A549 (cell line): Measurements from ENCODE around the gene GIPR. TPM values are rescaled to one million over a fixed set of nuclear protein-coding genes. Genes with fewer than 3 reads are reported as not detected.

Experiments used
- ATAC-seq, 2 experiments: fragments of 200-7000 bp in 1 of 2; fragments of >200 bp in 1 of 2; cut with Nextera tagmentation in 1 of 2; cut with Tn5 transposase in 1 of 2; 3 replicates each; pipeline versions ENCODE4 v1.8.0 to v1.9.1; 2018 to 2020; ENCODE audit warnings: mild to moderate bottlenecking in 1 of 2, moderate library complexity in 1 of 2
- CTCF ChIA-PET: fragments of 300-600 bp; sonication (Branson Sonifier 250); formaldehyde crosslinking; extraction: SDS; loops from one replicate; lab custom pipeline; 2021; ENCODE audit warnings: antibody characterized with exemption, inconsistent platforms; lab: Yijun Ruan, JAX
- POLR2A ChIA-PET: fragments of 350-600 bp; formaldehyde crosslinking; extraction: SDS; loops from one replicate; lab custom pipeline; 2021; ENCODE audit warnings: antibody characterized with exemption, inconsistent platforms; lab: Yijun Ruan, JAX
- DNase-seq, 2 experiments: peaks; one replicate each; pipeline versions ENCODE4 v3.0.0 to v3.0.0-alpha.2; 2011 to 2016; ENCODE audit warnings: low read depth in 1 of 2, low spot score in 1 of 2
- FAIRE-seq: peaks from 2 replicates; lab custom pipeline; 2011; peaks lifted over from hg19 to GRCh38; lab: Jason Lieb, UNC
- H3K27ac ChIP-seq, 2 experiments: fragments of >200 bp; sonication (Bioruptor Twin); formaldehyde crosslinking; 3 replicates each; pipeline ENCODE4 v1.5.1; 2016 to 2017
- H3K4me1 ChIP-seq: fragments of >200 bp; sonication (Bioruptor Twin); formaldehyde crosslinking; 3 replicates; pipeline ENCODE4 v1.6.1; 2016
- H3K4me2 ChIP-seq: fragments of >200 bp; sonication (Bioruptor Twin); formaldehyde crosslinking; 3 replicates; pipeline ENCODE4 v1.6.1; 2016
- H3K4me3 ChIP-seq: fragments of >200 bp; sonication (Bioruptor Twin); formaldehyde crosslinking; 3 replicates; pipeline ENCODE4 v1.5.1; 2016
- H3K9me3 ChIP-seq: fragments of >200 bp; sonication (Bioruptor Twin); formaldehyde crosslinking; 3 replicates; pipeline ENCODE4 v1.6.1; 2016
- BCL3 ChIP-seq: fragments of >200 bp; sonication (Bioruptor Twin); formaldehyde crosslinking; IDR thresholded peaks from 3 replicates; pipeline ENCODE4 v1.6.1; 2016
- CHD4 ChIP-seq: fragments of 200-600 bp; sonication (generic); IDR thresholded peaks from 2 replicates; pipeline ENCODE4 v1.6.1; 2016; ENCODE audit warnings: antibody characterized with exemption, mild to moderate bottlenecking, borderline replicate concordance
- ELK1 ChIP-seq: fragments of 150-350 bp; IDR thresholded peaks from 2 replicates; pipeline ENCODE4 v1.6.1; 2014; ENCODE audit warnings: low read depth, mild to moderate bottlenecking, low read length
- FOSB ChIP-seq: fragments of 250-450 bp; sonication (Bioruptor Pico); IDR thresholded peaks from 2 replicates; pipeline ENCODE4 v1.5.0; 2020; ENCODE audit warnings: mild to moderate bottlenecking, moderate library complexity
- GATA3 ChIP-seq: IDR thresholded peaks from 2 replicates; pipeline ENCODE4 v1.6.1; 2012; ENCODE audit warnings: borderline replicate concordance
- HDAC2 ChIP-seq: fragments of 200-600 bp; sonication (generic); IDR thresholded peaks from 2 replicates; pipeline ENCODE4 v1.6.1; 2016
- HEYL ChIP-seq: fragments of 250-450 bp; sonication (Bioruptor Pico); IDR thresholded peaks from 2 replicates; pipeline ENCODE4 v1.8.0; 2021; ENCODE audit warnings: mild to moderate bottlenecking, moderate library complexity
- HOXB13 ChIP-seq: fragments of 250-450 bp; sonication (Bioruptor Pico); IDR thresholded peaks from 2 replicates; pipeline ENCODE4 v1.5.0; 2020; ENCODE audit warnings: low read depth, mild to moderate bottlenecking, moderate library complexity
- KDM1A ChIP-seq: fragments of 200-600 bp; sonication (generic); IDR thresholded peaks from 2 replicates; pipeline ENCODE4 v1.6.1; 2016; ENCODE audit warnings: low read depth, mild to moderate bottlenecking
- MAFK ChIP-seq: fragments of 450-650 bp; IDR thresholded peaks from 2 replicates; pipeline ENCODE4 v1.6.1; 2014; ENCODE audit not compliant: partially characterized antibody
- MAZ ChIP-seq: fragments of 150-350 bp; IDR thresholded peaks from 2 replicates; pipeline ENCODE4 v1.6.1; 2014; ENCODE audit warnings: antibody characterized with exemption, low read depth, low read length, borderline replicate concordance
- PHF8 ChIP-seq: fragments of 200-600 bp; sonication (generic); IDR thresholded peaks from 2 replicates; pipeline ENCODE4 v1.6.1; 2016; ENCODE audit warnings: low read depth, mild to moderate bottlenecking, antibody characterized with exemption, moderate library complexity, borderline replicate concordance
- RARB ChIP-seq: fragments of 250-450 bp; sonication (Bioruptor Pico); IDR thresholded peaks from 2 replicates; pipeline ENCODE4 v1.8.0; 2021; ENCODE audit warnings: mild to moderate bottlenecking, moderate library complexity
- SMC3 ChIP-seq: fragments of >200 bp; sonication (Bioruptor Twin); formaldehyde crosslinking; IDR thresholded peaks from 3 replicates; pipeline ENCODE4 v1.6.1; 2018; ENCODE audit warnings: inconsistent platforms
- SREBF2 ChIP-seq: fragments of 450-650 bp; IDR thresholded peaks from 2 replicates; pipeline ENCODE4 v1.6.1; 2014; ENCODE audit warnings: mild to moderate bottlenecking, moderate library complexity
- TP53 ChIP-seq: fragments of 250-450 bp; sonication (Bioruptor Pico); IDR thresholded peaks from 2 replicates; pipeline ENCODE4 v1.5.0; 2021; ENCODE audit warnings: mild to moderate bottlenecking, moderate library complexity
- ZFP36 ChIP-seq: fragments of 450-650 bp; IDR thresholded peaks from 2 replicates; pipeline ENCODE4 v1.6.1; 2014; ENCODE audit warnings: borderline replicate concordance; ENCODE audit not compliant: partially characterized antibody
- WGBS: methylation state at CpG from one replicate; pipeline ENCODE4 v1.1.6; 2017; ENCODE audit errors: missing lambda C conversion rate; 5-methylcytosine and 5-hydroxymethylcytosine counted together
- polyA plus RNA-seq, 4 experiments: library from polyadenylated mRNA; depleted of rRNA in 3 of 4; stranded (reverse); fragments of >200 nt; fragmentation: RNase III in 1 of 4; extraction: RNeasy Plus Mini Kit Qiagen cat#74134 plus additional on column Dnase treatment in 1 of 4; gene quantifications; 2 replicates in 3 of 4; 3 replicates in 1 of 4; pipeline ENCODE4 v1.2.3, GENCODE V29; 2011 to 2017
- TF ChIP-seq, protein P1 (sequence below): IDR thresholded peaks from 2 replicates; pipeline ENCODE4 v1.6.1; 2012
- TF ChIP-seq, protein P2 (sequence below): fragments of 200-600 bp; sonication (generic); IDR thresholded peaks from 2 replicates; pipeline ENCODE4 v1.6.1; 2016; ENCODE audit warnings: antibody characterized with exemption, mild to moderate bottlenecking, moderate library complexity

Gene GIPR
- polyA plus RNA-seq, 2 of the 4 experiments (the other 2 are of a cell fraction), result 1.2 to 1.4 TPM

GRCh38 chr19:45655073-45655472 is 12.9 kb upstream of the GIPR start:
- ATAC-seq, result no peak
- Histone ChIP-seq H3K27ac (no peak overlapping the region), H3K4me2 (no peak overlapping the region), H3K4me1 (no peaks in the 10 kb centered on the region), H3K9me3 (no peaks in the 10 kb centered on the region), H3K4me3 (no peak overlapping the region)
- WGBS, result 89% methylated on average over 3 of the region's 3 CpGs
- ChIA-PET CTCF (interaction anchor here (5.8 kb wide), 1 partner anchor 13 kb away, joined by 38 read pairs; no protein-coding TSS in a partner anchor), POLR2A (no interaction called here)
- TF ChIP-seq HEYL (no peak), SMC3 (no peak), KDM1A (no peak), FOSB (CRISPR knock-in tag) (no peak)
- TF ChIP-seq, protein P1, sequence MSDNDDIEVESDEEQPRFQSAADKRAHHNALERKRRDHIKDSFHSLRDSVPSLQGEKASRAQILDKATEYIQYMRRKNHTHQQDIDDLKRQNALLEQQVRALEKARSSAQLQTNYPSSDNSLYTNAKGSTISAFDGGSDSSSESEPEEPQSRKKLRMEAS, result no peak
- no peak for FAIRE-seq
- no peak for DNase-seq

GRCh38 chr19:45657520-45658167 is 10.4 kb upstream of the GIPR start:
- WGBS, result 56% methylated on average over 14 of the region's 14 CpGs
- POLR2A ChIA-PET, result no interaction called here
- peak; percentile 8 to 33; a peak in 3 of 6 replicates for ATAC-seq

More at GRCh38 chr19:45657520-45658167, 10.4 kb upstream of the GIPR start:
- no peak overlapping the region for H3K4me3 ChIP-seq
- no peak for FAIRE-seq
- H3K9me3 ChIP-seq, result no peaks in the 10 kb centered on the region
- no peak for DNase-seq
- H3K27ac ChIP-seq, result no peak overlapping the region
- H3K4me1 ChIP-seq, result no peaks in the 10 kb centered on the region
- TF ChIP-seq BCL3, result no peak
- no peak for TF ChIP-seq SMC3
- TF ChIP-seq ZFP36, result no peak
- no peak for TF ChIP-seq ELK1
- no peak for TF ChIP-seq CHD4
- no peak for TF ChIP-seq SREBF2
- TF ChIP-seq HOXB13, result no peak
- TF ChIP-seq HDAC2, result no peak
- TF ChIP-seq KDM1A, result no peak
- no peak for TF ChIP-seq TP53 (CRISPR knock-in tag)
- TF ChIP-seq MAFK, result no peak
- TF ChIP-seq RARB, result no peak
- no peak for TF ChIP-seq MAZ
- TF ChIP-seq, protein P2, sequence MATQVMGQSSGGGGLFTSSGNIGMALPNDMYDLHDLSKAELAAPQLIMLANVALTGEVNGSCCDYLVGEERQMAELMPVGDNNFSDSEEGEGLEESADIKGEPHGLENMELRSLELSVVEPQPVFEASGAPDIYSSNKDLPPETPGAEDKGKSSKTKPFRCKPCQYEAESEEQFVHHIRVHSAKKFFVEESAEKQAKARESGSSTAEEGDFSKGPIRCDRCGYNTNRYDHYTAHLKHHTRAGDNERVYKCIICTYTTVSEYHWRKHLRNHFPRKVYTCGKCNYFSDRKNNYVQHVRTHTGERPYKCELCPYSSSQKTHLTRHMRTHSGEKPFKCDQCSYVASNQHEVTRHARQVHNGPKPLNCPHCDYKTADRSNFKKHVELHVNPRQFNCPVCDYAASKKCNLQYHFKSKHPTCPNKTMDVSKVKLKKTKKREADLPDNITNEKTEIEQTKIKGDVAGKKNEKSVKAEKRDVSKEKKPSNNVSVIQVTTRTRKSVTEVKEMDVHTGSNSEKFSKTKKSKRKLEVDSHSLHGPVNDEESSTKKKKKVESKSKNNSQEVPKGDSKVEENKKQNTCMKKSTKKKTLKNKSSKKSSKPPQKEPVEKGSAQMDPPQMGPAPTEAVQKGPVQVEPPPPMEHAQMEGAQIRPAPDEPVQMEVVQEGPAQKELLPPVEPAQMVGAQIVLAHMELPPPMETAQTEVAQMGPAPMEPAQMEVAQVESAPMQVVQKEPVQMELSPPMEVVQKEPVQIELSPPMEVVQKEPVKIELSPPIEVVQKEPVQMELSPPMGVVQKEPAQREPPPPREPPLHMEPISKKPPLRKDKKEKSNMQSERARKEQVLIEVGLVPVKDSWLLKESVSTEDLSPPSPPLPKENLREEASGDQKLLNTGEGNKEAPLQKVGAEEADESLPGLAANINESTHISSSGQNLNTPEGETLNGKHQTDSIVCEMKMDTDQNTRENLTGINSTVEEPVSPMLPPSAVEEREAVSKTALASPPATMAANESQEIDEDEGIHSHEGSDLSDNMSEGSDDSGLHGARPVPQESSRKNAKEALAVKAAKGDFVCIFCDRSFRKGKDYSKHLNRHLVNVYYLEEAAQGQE, result no peak
- no peak for TF ChIP-seq GATA3
- TF ChIP-seq PHF8, result no peak
- no peak for TF ChIP-seq FOSB (CRISPR knock-in tag)
- H3K4me2 ChIP-seq, result no peak overlapping the region
- CTCF ChIA-PET, result interaction anchor here (0.6 to 2.8 kb wide), 6 partner anchors 9 to 49 kb away, joined by 3 to 14 read pairs (median 6); partner anchors contain the start of genes EML2 and GIPR
